GM12864 (cell line): ENCODE results near the gene ELMOD1.

Experiments
- DNase-seq: peaks from one replicate; pipeline ENCODE4 v3.0.0-alpha.2; 2011; ENCODE audit warnings: low read depth
- H3K4me3 ChIP-seq: 2 replicates; pipeline ENCODE4 v1.5.1; 2011; ENCODE audit warnings: mild to moderate bottlenecking, low read depth, low read length, control low read depth
- TF ChIP-seq, protein P1 (sequence below): IDR thresholded peaks from 2 replicates; pipeline ENCODE4 v1.5.1; 2011; ENCODE audit warnings: low read depth, mild to moderate bottlenecking, moderate library complexity, low read length, control low read depth, inconsistent platforms; ENCODE audit errors: missing control alignments

ELMOD1 gene

DNA sequence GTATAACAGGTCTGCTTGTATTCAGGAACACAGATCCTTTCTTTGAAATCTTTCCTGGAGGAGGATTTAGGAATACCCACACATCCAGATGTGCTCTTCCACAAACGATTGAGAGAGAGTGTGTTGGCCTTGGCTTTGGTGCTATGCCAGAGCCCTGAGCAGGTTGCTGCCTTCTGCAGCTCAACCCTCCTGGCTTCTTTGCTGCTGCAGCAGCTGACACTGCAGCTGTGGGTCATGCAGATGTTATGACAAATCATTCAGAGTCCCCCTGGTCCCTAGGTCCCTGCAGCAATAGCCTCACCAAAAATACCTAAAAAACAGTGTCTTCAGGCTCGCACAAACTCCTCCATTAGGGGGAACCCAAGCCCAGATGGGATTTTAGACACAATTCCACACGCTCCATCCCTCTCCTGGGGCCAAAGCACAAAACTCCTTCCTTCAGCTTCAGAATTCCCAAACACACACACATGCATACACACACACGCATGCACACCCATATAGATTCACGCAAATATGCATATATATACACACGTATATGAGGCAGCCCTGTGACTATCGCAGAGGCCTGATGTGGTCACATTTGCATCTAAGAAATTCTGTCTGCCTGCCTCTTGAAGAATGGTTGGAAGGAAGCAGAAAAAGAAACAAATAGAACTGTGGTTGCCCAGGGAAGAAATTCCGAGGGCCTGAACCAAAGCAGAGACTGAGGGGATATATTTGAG is 85.5 kb downstream of the ELMOD1 start:
- no peak overlapping the region for H3K4me3 ChIP-seq
- TF ChIP-seq, protein P1, sequence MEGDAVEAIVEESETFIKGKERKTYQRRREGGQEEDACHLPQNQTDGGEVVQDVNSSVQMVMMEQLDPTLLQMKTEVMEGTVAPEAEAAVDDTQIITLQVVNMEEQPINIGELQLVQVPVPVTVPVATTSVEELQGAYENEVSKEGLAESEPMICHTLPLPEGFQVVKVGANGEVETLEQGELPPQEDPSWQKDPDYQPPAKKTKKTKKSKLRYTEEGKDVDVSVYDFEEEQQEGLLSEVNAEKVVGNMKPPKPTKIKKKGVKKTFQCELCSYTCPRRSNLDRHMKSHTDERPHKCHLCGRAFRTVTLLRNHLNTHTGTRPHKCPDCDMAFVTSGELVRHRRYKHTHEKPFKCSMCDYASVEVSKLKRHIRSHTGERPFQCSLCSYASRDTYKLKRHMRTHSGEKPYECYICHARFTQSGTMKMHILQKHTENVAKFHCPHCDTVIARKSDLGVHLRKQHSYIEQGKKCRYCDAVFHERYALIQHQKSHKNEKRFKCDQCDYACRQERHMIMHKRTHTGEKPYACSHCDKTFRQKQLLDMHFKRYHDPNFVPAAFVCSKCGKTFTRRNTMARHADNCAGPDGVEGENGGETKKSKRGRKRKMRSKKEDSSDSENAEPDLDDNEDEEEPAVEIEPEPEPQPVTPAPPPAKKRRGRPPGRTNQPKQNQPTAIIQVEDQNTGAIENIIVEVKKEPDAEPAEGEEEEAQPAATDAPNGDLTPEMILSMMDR: no peak
- no peak for DNase-seq

DNA sequence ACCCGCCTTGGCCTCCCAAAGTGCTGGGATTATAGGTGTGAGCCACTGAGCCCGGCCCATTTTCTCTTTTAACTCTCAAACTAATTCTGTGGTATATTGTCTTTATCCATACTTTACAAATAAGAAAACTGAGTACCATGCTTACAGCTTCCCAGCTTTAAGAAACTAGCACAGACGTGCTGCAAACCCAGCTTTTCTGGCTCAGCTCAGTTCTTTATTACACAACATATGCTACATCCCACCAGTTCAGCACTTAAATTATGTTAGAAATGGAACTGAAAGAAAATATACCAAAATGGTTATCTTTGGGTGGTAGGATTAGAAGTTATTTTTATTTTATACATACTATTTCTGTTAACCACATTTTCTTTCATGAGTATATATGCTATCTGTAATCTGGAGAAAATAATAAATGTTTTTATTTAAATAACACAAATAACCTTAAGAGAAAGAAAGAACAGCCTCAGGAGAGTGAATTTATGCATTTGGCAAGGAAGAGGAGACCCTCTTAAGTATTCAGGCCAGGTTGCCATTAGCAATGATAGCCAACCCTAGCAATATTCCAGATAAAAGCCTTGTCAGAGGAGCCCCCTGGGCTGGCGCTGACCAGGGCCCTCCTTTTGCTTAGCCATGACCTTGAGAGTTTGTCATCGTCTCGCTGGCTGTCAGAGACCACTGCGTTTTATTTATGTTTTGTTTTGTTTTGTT is 87.1 kb downstream of the ELMOD1 start:
- no peak for DNase-seq
- H3K4me3 ChIP-seq: no peak overlapping the region
- TF ChIP-seq, protein P1: no peak

DNA sequence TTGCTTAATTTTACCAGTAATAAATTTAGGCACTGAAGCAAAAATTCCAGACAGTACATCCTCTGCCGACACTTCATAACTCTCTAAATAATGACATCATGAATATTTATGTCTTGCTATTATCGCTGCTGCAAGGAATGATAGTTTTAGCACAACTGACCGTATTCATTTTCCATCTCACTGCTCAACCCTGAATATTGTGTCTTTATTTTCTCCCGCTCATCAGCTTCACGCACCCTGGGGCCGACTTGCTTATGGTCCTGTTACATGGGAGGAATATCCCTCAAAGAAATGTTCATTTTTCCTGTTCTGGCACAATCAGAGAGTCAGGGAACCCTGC is 87.7 kb downstream of the ELMOD1 start:
- TF ChIP-seq, protein P1: no peak
- H3K4me3 ChIP-seq: no peak overlapping the region
- DNase-seq: no peak

GRCh38 chr11:107679255-107680024 is 88.5 kb downstream of the ELMOD1 start:
- TF ChIP-seq, protein P1: no peak
- no peak overlapping the region for H3K4me3 ChIP-seq
- no peak for DNase-seq

GRCh38 chr11:107682171-107682570 is 91.2 kb downstream of the ELMOD1 start:
- TF ChIP-seq, protein P1: no peak
- DNase-seq: no peak
- H3K4me3 ChIP-seq: no peak overlapping the region

DNA sequence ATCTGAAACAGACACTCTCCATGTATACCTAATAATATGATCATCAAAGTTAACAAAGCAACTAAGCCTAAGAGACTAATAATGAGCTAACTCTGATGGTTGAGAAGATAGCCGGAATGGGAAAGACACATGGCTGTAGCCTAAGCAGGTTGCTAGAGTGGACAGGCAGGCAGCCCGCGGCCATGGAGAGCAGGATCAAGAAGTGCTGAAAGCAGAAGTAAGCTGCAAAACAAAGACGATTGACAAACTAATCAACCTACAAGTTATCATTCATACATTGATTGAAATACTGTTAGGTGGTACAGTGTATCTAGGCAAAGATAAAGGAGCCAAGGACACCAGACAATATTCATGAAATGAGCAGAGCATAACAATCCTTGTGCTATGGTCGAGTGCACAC is 91.6 kb downstream of the ELMOD1 start:
- H3K4me3 ChIP-seq: no peak overlapping the region
- TF ChIP-seq, protein P1: no peak
- no peak for DNase-seq
